Stimulated activated naive B cell treated with anti-CD40 and anti-IgM and Interleukin-4, amounts not matched to agents 10 μg/mL and 1 μg/mL and 100 μg/mL, for 72 hours (primary cell): Measurements from ENCODE around the gene IL18R1.

Source experiments
- ATAC-seq, 2 donors: fragments of 150-1000 bp; cut with Tn5 transposase; replicated peaks; 2 replicates each; pipeline ENCODE4 v1.10.0; 2021; ENCODE audit warnings: moderate library complexity in 1 of 2
- DNase-seq: peaks from one replicate; pipeline ENCODE4 v3.0.0; 2021
- H3K27ac Mint-ChIP-seq: one replicate; pipeline ENCODE4 v1.8.0; 2022; ENCODE audit warnings: mild to moderate bottlenecking, mixed read lengths
- H3K27me3 Mint-ChIP-seq, 2 donors: one replicate each; pipeline ENCODE4 v1.8.0; 2022; ENCODE audit warnings: mixed read lengths in 2 of 2
- H3K36me3 Mint-ChIP-seq, 2 donors: one replicate each; pipeline ENCODE4 v1.8.0; 2022; ENCODE audit warnings: mixed read lengths in 2 of 2, mild to moderate bottlenecking in 1 of 2
- H3K4me1 Mint-ChIP-seq, 2 donors: one replicate each; pipeline ENCODE4 v1.8.0; 2022; ENCODE audit warnings: mixed read lengths in 2 of 2, mild to moderate bottlenecking in 1 of 2
- H3K4me3 Mint-ChIP-seq, 2 donors: one replicate each; pipeline ENCODE4 v1.8.0; 2022; ENCODE audit warnings: mild to moderate bottlenecking in 2 of 2, mixed read lengths in 2 of 2, moderate library complexity in 1 of 2
- H3K9me3 Mint-ChIP-seq, 2 donors: one replicate each; pipeline ENCODE4 v1.8.0; 2022; ENCODE audit warnings: mixed read lengths in 2 of 2, mild to moderate bottlenecking in 1 of 2

The IL18R1 gene

DNA sequence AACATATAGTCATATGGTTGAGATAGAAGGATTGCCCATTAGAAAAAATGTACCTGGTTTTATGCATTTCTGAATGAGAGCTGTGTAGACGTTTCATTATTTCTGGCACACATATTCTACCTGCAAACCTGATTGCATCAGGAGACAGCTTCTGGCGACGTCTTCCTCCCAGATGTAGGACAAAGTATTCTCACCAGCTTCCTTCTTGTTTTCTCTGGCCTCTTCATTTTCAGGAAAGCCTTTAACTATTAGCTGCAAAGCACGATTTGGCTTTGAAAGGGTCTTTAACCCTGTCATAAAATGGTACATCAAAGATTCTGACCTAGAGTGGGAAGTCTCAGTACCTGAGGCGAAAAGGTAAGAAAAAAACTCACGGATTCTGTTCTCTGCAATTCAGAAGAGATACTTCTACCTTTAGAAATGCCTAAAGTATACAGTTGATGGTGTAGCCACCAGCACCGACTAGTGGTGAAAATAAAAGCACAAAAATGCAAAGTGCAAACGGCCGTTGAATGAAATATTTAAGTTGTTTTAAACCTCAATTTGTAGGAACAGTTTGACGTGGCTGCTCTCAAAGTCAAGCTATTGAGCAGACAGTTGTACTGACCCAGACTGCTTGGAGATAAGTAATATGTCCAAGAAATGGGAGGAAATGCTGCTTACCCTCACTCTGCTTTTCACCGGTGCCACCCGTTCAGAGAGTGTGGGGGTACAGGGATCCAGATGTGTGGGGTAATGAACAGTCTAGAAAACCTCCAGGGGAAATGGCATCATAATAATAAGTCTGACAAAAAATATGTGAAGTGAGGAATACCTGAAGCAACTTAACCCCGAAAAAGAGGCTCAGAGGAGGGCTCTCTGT lies 87.6 kb downstream of the IL18R1 start:
- Mint-ChIP-seq H3K36me3 (no peaks in the 10 kb centered on the region), H3K4me1 (peaks cover 0 to 5% of the 10 kb centered on the region in 2 donors), H3K27me3 (peaks cover 0 to 5% of the 10 kb centered on the region in 2 donors), H3K9me3 (no peaks in the 10 kb centered on the region), H3K27ac (no peak overlapping the region), H3K4me3 (no peak overlapping the region)
- peak; percentile 26 for DNase-seq
- peak; percentile 73 to 75 for ATAC-seq

DNA sequence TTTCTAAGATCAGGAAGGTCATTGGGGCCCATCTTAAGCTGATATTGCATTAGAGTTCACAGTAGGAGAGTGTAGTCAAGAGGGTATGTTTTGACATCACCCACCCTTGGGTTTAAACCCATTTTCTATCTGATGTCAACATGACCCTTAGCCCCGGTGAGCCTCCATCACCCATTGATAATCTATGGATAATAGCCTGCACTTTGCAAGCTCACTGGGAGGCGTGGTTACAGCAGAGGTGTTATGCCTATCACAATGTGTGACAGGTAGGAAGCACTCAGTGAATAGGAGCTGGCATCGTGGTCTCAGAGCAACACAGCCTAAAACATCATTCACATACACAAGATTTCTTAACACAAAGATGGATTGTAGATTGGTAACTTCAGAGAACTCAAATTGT lies 88.6 kb downstream of the IL18R1 start:
- Mint-ChIP-seq H3K4me3 (no peak overlapping the region), H3K36me3 (no peaks in the 10 kb centered on the region), H3K27ac (no peak overlapping the region), H3K27me3 (peaks cover 0 to 5% of the 10 kb centered on the region in 2 donors), H3K4me1 (peaks cover 0 to 5% of the 10 kb centered on the region in 2 donors), H3K9me3 (no peaks in the 10 kb centered on the region)
- no peak for ATAC-seq
- no peak for DNase-seq

- peaks cover 0 to 5% of the 10 kb centered on the region in 2 donors for H3K4me1 Mint-ChIP-seq
- H3K9me3 Mint-ChIP-seq: no peaks in the 10 kb centered on the region
- ATAC-seq: no peak
- no peak for DNase-seq
- H3K27me3 Mint-ChIP-seq: peaks cover 0 to 5% of the 10 kb centered on the region in 2 donors
- no peak overlapping the region for H3K4me3 Mint-ChIP-seq
- H3K27ac Mint-ChIP-seq: no peak overlapping the region
- H3K36me3 Mint-ChIP-seq: no peaks in the 10 kb centered on the region
Observed at GRCh38 chr2:102446936-102447335, 91.3 kb downstream of the IL18R1 start.
